ENCODE data around the gene RENBP. TPM values are rescaled to one million over a fixed set of nuclear protein-coding genes. Genes with fewer than 3 reads are reported as not detected.

RENBP gene
- total RNA-seq, 1 experiment from 2014 or later, result 5.7 TPM

DNA sequence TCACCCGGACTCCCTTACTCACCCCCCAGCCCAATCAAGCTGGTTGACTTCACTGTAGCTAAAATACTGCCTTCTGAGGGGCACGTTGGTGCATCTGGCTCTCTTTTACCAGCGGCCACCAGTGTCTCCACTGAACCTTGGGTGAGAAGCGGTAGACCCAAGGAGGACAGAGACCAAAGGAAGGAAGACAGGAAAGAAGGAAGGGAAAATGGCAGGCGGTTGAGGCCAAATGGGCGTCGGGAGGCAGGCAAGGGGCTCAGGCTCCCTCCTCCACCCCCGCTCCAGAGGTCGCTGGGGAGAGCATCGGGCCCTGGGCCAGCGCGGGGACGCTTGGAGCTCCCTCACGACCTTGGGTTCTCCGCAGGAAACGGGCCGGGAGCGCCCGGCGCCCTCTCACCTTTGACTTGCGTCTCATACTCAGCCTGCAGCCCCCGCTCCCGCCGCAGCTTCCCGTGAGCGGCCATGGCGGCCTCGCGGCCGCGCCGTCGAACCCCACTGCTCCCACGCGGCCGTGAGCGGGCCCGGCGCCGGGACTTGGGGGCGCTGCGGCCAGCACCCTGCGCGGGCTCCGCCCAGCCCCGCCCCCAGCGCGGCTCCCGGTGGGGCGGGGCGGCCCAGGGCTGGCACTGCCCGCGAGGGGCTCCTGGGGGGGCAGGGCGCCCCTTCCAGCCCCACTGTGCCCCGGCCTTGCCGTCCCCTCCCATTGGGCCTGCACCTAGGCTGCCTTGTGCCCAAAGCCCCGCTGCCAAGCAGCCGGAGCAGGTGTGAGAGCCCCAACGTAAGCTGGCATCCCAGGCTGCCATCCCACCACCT is 18.5 kb downstream of the RENBP start, which contains the start of gene ARHGAP4:
TSS of gene ARHGAP4 (minus strand) at position 526 of the 813 bp plus-strand sequence. CDS start at position 464, 62 bp downstream.
- CTCF ChIA-PET, result no interaction called here
- BruUV-seq (replicated peaks), result no TSS peak

DNA sequence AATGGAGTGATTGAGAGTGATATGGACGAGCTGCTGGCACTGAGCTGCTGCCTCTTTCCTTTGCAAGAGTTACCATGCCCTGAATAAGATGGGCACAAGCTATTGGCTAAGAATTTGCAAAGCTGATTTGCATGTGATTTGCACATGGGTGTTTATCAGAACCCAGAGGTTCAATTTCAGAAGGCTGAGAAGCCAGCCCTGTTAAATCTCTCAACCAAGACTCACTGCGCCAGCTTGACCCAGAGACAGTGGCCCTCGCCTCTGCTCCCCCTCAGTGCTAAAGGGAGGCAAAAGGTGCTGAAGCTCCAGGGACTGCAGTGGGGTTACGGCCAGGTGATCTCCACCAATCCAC is 19.1 kb downstream of the RENBP start:
- intact Hi-C loops (cut with micrococcal nuclease; ENCODE audit: unreplicated experiment), result no loop called here
- CTCF ChIA-PET, result interaction anchor here (0.5 kb wide), 1 partner anchor 82 kb away, joined by 5 read pairs; no protein-coding TSS in a partner anchor
- POLR2A ChIA-PET (ENCODE audit: low non-redundant PET), result no interaction called here
- Histone ChIP-seq H3K9me3 (ENCODE audit: low read depth, low read length, poor library complexity, severe bottlenecking) (no peaks in the 10 kb centered on the region), H3K27me3 (replicated peaks; ENCODE audit: insufficient read depth, low read depth, low read length, poor library complexity) (no peaks in the 10 kb centered on the region), H3K4me1 (ENCODE audit: insufficient read depth, low read length, poor library complexity, severe bottlenecking) (peaks cover 20% of the 10 kb centered on the region), H3K4me3 (ENCODE audit: low read depth, low read length, poor library complexity, severe bottlenecking) (peak overlapping the region; percentile 58), H3K27ac (ENCODE audit: low read depth, low read length, poor library complexity, severe bottlenecking) (peak overlapping the region; percentile 94), H3K36me3 (ENCODE audit: insufficient read depth, low read length, poor library complexity, severe bottlenecking) (no peaks in the 10 kb centered on the region)
- TSS peak; percentile 29 for BruUV-seq (replicated peaks)
- DNase-seq (ENCODE audit: low spot score), result no peak
- TF ChIP-seq, protein P1, sequence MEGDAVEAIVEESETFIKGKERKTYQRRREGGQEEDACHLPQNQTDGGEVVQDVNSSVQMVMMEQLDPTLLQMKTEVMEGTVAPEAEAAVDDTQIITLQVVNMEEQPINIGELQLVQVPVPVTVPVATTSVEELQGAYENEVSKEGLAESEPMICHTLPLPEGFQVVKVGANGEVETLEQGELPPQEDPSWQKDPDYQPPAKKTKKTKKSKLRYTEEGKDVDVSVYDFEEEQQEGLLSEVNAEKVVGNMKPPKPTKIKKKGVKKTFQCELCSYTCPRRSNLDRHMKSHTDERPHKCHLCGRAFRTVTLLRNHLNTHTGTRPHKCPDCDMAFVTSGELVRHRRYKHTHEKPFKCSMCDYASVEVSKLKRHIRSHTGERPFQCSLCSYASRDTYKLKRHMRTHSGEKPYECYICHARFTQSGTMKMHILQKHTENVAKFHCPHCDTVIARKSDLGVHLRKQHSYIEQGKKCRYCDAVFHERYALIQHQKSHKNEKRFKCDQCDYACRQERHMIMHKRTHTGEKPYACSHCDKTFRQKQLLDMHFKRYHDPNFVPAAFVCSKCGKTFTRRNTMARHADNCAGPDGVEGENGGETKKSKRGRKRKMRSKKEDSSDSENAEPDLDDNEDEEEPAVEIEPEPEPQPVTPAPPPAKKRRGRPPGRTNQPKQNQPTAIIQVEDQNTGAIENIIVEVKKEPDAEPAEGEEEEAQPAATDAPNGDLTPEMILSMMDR (conservative IDR thresholded peaks at IDR 0.05; ENCODE audit: low read depth, low read length), result no peak
- no peak for TF ChIP-seq EZH2 (IDR thresholded peaks at IDR 0.05; ENCODE audit: borderline replicate concordance, low read depth, low read length, poor library complexity, severe bottlenecking)

More for the DNA sequence above, 18.5 kb downstream of the RENBP start, which contains the start of gene ARHGAP4:
- TF ChIP-seq EZH2 (IDR thresholded peaks at IDR 0.05; ENCODE audit: borderline replicate concordance, low read depth, low read length, poor library complexity, severe bottlenecking), result no peak
- TF ChIP-seq, protein P1 (conservative IDR thresholded peaks at IDR 0.05; ENCODE audit: low read depth, low read length), result no peak
- POLR2A ChIA-PET (ENCODE audit: low non-redundant PET), result no interaction called here
- intact Hi-C loops (cut with micrococcal nuclease; ENCODE audit: unreplicated experiment), result no loop called here
- H3K27me3 ChIP-seq (replicated peaks; ENCODE audit: insufficient read depth, low read depth, low read length, poor library complexity), result no peaks in the 10 kb centered on the region
- H3K27ac ChIP-seq (ENCODE audit: low read depth, low read length, poor library complexity, severe bottlenecking), result peak within 1 kb of the TSS; percentile 94
- peaks cover 20% of the 10 kb centered on the region for H3K4me1 ChIP-seq (ENCODE audit: insufficient read depth, low read length, poor library complexity, severe bottlenecking)
- H3K4me3 ChIP-seq (ENCODE audit: low read depth, low read length, poor library complexity, severe bottlenecking), result peak within 1 kb of the TSS; percentile 58
- no peaks in the 10 kb centered on the region for H3K36me3 ChIP-seq (ENCODE audit: insufficient read depth, low read length, poor library complexity, severe bottlenecking)
- DNase-seq (ENCODE audit: low spot score), result no peak
- H3K9me3 ChIP-seq (ENCODE audit: low read depth, low read length, poor library complexity, severe bottlenecking), result no peaks in the 10 kb centered on the region

DNA sequence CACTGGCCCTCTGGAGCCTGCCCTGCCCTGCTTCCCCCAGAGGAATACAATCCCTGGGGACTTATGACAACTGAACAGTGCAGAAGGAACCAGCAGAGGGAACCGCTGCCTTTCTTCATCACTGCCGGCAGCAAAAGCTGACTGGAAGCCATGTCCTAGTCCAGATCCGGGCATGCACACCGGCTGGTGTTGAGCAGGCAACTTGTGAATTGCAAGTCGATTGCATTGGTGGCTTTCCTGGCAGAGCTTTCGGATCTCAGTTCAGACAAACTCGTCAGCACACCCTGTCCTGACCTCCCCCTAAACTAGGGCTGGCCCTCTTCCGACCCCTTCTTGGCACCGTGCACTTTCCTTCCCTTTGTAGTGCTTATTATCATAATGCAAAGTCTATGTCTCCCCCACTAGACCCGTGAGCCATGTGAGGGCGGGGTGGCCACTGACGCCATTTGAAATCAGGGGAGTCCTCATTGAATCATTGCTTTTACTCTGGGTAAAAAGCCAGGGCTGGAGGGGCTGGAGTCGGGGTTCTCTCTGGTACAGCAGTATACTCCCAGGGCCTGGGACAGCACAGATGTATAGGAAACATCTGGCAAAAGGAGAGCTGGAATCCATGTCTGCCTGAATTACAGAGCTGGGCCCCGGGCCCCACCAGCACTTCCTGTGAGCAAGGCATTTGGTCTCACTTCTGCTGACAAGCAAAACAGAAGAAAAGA is 20.1 kb downstream of the RENBP start:
- Histone ChIP-seq H3K27ac (ENCODE audit: low read depth, low read length, poor library complexity, severe bottlenecking) (peak overlapping the region; percentile 71), H3K4me1 (ENCODE audit: insufficient read depth, low read length, poor library complexity, severe bottlenecking) (peaks cover 20% of the 10 kb centered on the region), H3K36me3 (ENCODE audit: insufficient read depth, low read length, poor library complexity, severe bottlenecking) (no peaks in the 10 kb centered on the region), H3K27me3 (replicated peaks; ENCODE audit: insufficient read depth, low read depth, low read length, poor library complexity) (no peaks in the 10 kb centered on the region), H3K9me3 (ENCODE audit: low read depth, low read length, poor library complexity, severe bottlenecking) (no peaks in the 10 kb centered on the region), H3K4me3 (ENCODE audit: low read depth, low read length, poor library complexity, severe bottlenecking) (peak overlapping the region; percentile 28)
- intact Hi-C loops (cut with micrococcal nuclease; ENCODE audit: unreplicated experiment), result no loop called here
- DNase-seq (ENCODE audit: low spot score), result peak; percentile 81
- TF ChIP-seq EZH2 (IDR thresholded peaks at IDR 0.05; ENCODE audit: borderline replicate concordance, low read depth, low read length, poor library complexity, severe bottlenecking), result no peak
- TF ChIP-seq, protein P1 (conservative IDR thresholded peaks at IDR 0.05; ENCODE audit: low read depth, low read length), result peak; percentile 47
- ChIA-PET POLR2A (ENCODE audit: low non-redundant PET) (no interaction called here), CTCF (interaction anchor here (1.4 kb wide), 1 partner anchor 23 kb away, joined by 4 read pairs; no protein-coding TSS in a partner anchor)
- no TSS peak for BruUV-seq (replicated peaks)

All from A673 (cell line).